GM23338 (cell line): Measurements from ENCODE around the gene ZBTB24. TPM values are rescaled to one million over a fixed set of nuclear protein-coding genes. Genes with fewer than 3 reads are reported as not detected.

Source experiments
- ATAC-seq: fragments of 200-7000 bp; cut with Tn5 transposase; 3 replicates; pipeline ENCODE4 v1.9.1; 2020
- DNase-seq: peaks from one replicate; pipeline ENCODE4 v3.0.0-alpha.2; 2015; ENCODE audit warnings: low spot score
- H2AFZ ChIP-seq: fragments of 200-600 bp; sonication (generic); 2 replicates; pipeline ENCODE4 v1.8.0; 2016; ENCODE audit warnings: antibody characterized with exemption, mild to moderate bottlenecking, moderate library complexity
- H3F3A ChIP-seq: fragments of 200-600 bp; sonication (generic); replicated peaks from 2 replicates; pipeline ENCODE4 v1.8.0; 2017; ENCODE audit warnings: antibody characterized with exemption, mixed run types, low read depth
- H3K27ac ChIP-seq: fragments of 200-600 bp; sonication (generic); 2 replicates; pipeline ENCODE4 v1.6.1; 2016; ENCODE audit warnings: low read depth
- H3K27me3 ChIP-seq: fragments of 200-600 bp; sonication (generic); 2 replicates; pipeline ENCODE4 v1.8.0; 2016; ENCODE audit warnings: mild to moderate bottlenecking, mixed run types, moderate library complexity; ENCODE audit not compliant: insufficient read depth
- H3K36me3 ChIP-seq: fragments of 200-600 bp; sonication (generic); 2 replicates; pipeline ENCODE4 v1.8.0; 2016; ENCODE audit warnings: mild to moderate bottlenecking; ENCODE audit not compliant: insufficient read depth
- H3K4me1 ChIP-seq: fragments of 200-600 bp; sonication (generic); 2 replicates; pipeline ENCODE4 v1.8.0; 2016; ENCODE audit warnings: mild to moderate bottlenecking, moderate library complexity; ENCODE audit not compliant: insufficient read depth
- H3K4me2 ChIP-seq: fragments of 200-600 bp; sonication (generic); 2 replicates; pipeline ENCODE4 v1.7.1; 2017; ENCODE audit warnings: mixed run types
- H3K4me3 ChIP-seq: fragments of 200-600 bp; sonication (generic); 2 replicates; pipeline ENCODE4 v1.6.1; 2016; ENCODE audit warnings: mixed run types
- H3K79me2 ChIP-seq: fragments of 200-600 bp; sonication (generic); replicated peaks from 2 replicates; pipeline ENCODE4 v1.8.0; 2017; ENCODE audit warnings: mild to moderate bottlenecking; ENCODE audit not compliant: insufficient read depth
- H3K9me2 ChIP-seq: fragments of 200-600 bp; sonication (generic); 2 replicates; pipeline ENCODE4 v1.8.0; 2017; ENCODE audit not compliant: insufficient read depth
- H4K20me1 ChIP-seq: fragments of 200-600 bp; sonication (generic); replicated peaks from 2 replicates; pipeline ENCODE4 v1.8.0; 2017; ENCODE audit warnings: mild to moderate bottlenecking; ENCODE audit not compliant: insufficient read depth
- H3K27ac Mint-ChIP-seq: 2 replicates; pipeline ENCODE4 v1.8.0; 2020; ENCODE audit warnings: inconsistent platforms, mild to moderate bottlenecking, moderate library complexity, mixed read lengths
- H3K27me3 Mint-ChIP-seq: 3 replicates; pipeline ENCODE4 v1.8.0; 2022; ENCODE audit warnings: low read depth, mild to moderate bottlenecking, moderate library complexity, mixed read lengths, inconsistent platforms; ENCODE audit not compliant: insufficient read depth, poor library complexity
- H3K36me3 Mint-ChIP-seq: 3 replicates; pipeline ENCODE4 v1.8.0; 2021; ENCODE audit warnings: low read depth, mild to moderate bottlenecking, inconsistent platforms, moderate library complexity, mixed read lengths
- H3K4me1 Mint-ChIP-seq: 3 replicates; pipeline ENCODE4 v1.8.0; 2020; ENCODE audit warnings: mild to moderate bottlenecking, inconsistent platforms, mixed read lengths
- H3K4me3 Mint-ChIP-seq: 3 replicates; pipeline ENCODE4 v1.8.0; 2021; ENCODE audit warnings: moderate library complexity, mild to moderate bottlenecking, inconsistent platforms, mixed read lengths
- H3K9me3 Mint-ChIP-seq: 3 replicates; pipeline ENCODE4 v1.8.0; 2020; ENCODE audit warnings: moderate library complexity, mild to moderate bottlenecking, inconsistent platforms, mixed read lengths
- EZH2 ChIP-seq: fragments of 200-600 bp; sonication (generic); IDR thresholded peaks from one replicate; pipeline ENCODE4 v1.8.0; 2017; ENCODE audit warnings: antibody characterized with exemption, mild to moderate bottlenecking, low read depth; ENCODE audit not compliant: unreplicated experiment
- EZH2phosphoT487 ChIP-seq: fragments of 200-600 bp; sonication (generic); IDR thresholded peaks from one replicate; pipeline ENCODE4 v1.8.1; 2018; ENCODE audit warnings: antibody characterized with exemption; ENCODE audit not compliant: unreplicated experiment
- JUNB ChIP-seq: IDR thresholded peaks from one replicate; pipeline ENCODE4 v1.6.1; 2016; ENCODE audit warnings: antibody characterized with exemption; ENCODE audit not compliant: unreplicated experiment
- NANOG ChIP-seq: IDR thresholded peaks from 2 replicates; pipeline ENCODE4 v1.6.1; 2016; ENCODE audit warnings: antibody characterized with exemption, borderline replicate concordance
- POLR2AphosphoS5 ChIP-seq: IDR thresholded peaks from 2 replicates; pipeline ENCODE4 v1.6.1; 2016; ENCODE audit warnings: antibody characterized with exemption, low read depth
- STAT1 ChIP-seq: IDR thresholded peaks from one replicate; pipeline ENCODE4 v1.6.1; 2016; ENCODE audit warnings: antibody characterized with exemption; ENCODE audit not compliant: unreplicated experiment
- ZNF114 ChIP-seq: fragments of 250-450 bp; sonication (Bioruptor Pico); IDR thresholded peaks from 2 replicates; pipeline ENCODE4 v1.5.0; 2020; ENCODE audit warnings: mild to moderate bottlenecking, moderate library complexity
- ZNF331 ChIP-seq: fragments of 250-450 bp; sonication (Bioruptor Pico); IDR thresholded peaks from 2 replicates; pipeline ENCODE4 v1.5.0; 2020; ENCODE audit warnings: low read depth, mild to moderate bottlenecking, moderate library complexity
- polyA plus RNA-seq: library from polyadenylated mRNA; unstranded; fragments of >200 nt; fragmentation: Nextera tagmentation; extraction: Ambion mirVana; gene quantifications from 2 replicates; pipeline ENCODE4 v1.2.1, GENCODE V29; 2016
- total RNA-seq: library from RNA; depleted of rRNA; stranded (reverse); fragments of >200 nt; shearing (Covaris generic); gene quantifications from 2 replicates; pipeline ENCODE4 v1.2.3, GENCODE V29; 2014
- TF ChIP-seq, protein P1 (sequence below): fragments of 250-450 bp; sonication (Bioruptor Pico); IDR thresholded peaks from 2 replicates; pipeline ENCODE4 v1.5.0; 2020; ENCODE audit warnings: mild to moderate bottlenecking, moderate library complexity
- TF ChIP-seq, protein P2 (sequence below): IDR thresholded peaks from one replicate; pipeline ENCODE4 v1.6.1; 2018; ENCODE audit warnings: antibody characterized with exemption; ENCODE audit not compliant: unreplicated experiment
- TF ChIP-seq, protein P3 (sequence below): IDR thresholded peaks from 2 replicates; pipeline ENCODE4 v1.6.1; 2016; ENCODE audit warnings: antibody characterized with exemption

Gene ZBTB24
- total and polyA plus RNA-seq, 2 experiments from 2014 or later, result 7.9 to 22.0 TPM

DNA sequence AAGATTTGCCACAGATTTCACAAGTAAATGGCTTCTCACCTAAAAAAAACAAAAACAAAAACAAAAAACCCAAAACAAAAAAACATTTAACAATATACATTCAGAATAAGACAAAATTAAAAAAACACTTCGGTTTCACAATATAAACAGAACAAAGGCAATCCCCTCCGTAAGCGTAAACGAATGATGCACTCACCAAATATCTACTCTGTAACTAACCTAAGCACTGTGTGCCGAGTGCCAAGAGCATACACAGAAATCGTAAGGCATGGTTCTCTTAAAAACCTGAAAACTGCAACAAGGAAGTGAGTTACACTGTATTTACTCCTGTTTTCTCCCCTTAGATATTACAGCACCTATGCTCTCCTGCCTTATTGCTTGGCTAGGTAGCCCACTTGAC, 15.3 kb downstream of the ZBTB24 start:
- peaks cover 21% of the 10 kb centered on the region for H3K79me2 ChIP-seq
- no peaks in the 10 kb centered on the region for H3K27me3 ChIP-seq
- H3K4me3 Mint-ChIP-seq, result no peak overlapping the region
- H3K9me2 ChIP-seq, result no peaks in the 10 kb centered on the region
- peaks cover 97% of the 10 kb centered on the region for H3K36me3 Mint-ChIP-seq
- no peak overlapping the region for H3K4me3 ChIP-seq
- no peak overlapping the region for H2AFZ ChIP-seq
- H3K9me3 Mint-ChIP-seq, result no peaks in the 10 kb centered on the region
- H3F3A ChIP-seq, result no peaks in the 10 kb centered on the region
- no peak overlapping the region; the same call in 1 of the 2 replicates for H3K27ac ChIP-seq
- no peak for TF ChIP-seq STAT1
- no peak for TF ChIP-seq EZH2
- TF ChIP-seq ZNF331, result no peak
- no peak for TF ChIP-seq EZH2phosphoT487
- no peak overlapping the region for H3K4me2 ChIP-seq
- H3K4me1 Mint-ChIP-seq, result no peaks in the 10 kb centered on the region
- ATAC-seq (no peak), DNase-seq (no peak)
- peaks cover 17% of the 10 kb centered on the region; the same call in 1 of the 2 replicates for H4K20me1 ChIP-seq
- no peak overlapping the region for H3K27ac Mint-ChIP-seq
- H3K36me3 ChIP-seq, result peaks cover 58% of the 10 kb centered on the region
- H3K4me1 ChIP-seq, result no peaks in the 10 kb centered on the region
- H3K27me3 Mint-ChIP-seq, result no peaks in the 10 kb centered on the region

DNA sequence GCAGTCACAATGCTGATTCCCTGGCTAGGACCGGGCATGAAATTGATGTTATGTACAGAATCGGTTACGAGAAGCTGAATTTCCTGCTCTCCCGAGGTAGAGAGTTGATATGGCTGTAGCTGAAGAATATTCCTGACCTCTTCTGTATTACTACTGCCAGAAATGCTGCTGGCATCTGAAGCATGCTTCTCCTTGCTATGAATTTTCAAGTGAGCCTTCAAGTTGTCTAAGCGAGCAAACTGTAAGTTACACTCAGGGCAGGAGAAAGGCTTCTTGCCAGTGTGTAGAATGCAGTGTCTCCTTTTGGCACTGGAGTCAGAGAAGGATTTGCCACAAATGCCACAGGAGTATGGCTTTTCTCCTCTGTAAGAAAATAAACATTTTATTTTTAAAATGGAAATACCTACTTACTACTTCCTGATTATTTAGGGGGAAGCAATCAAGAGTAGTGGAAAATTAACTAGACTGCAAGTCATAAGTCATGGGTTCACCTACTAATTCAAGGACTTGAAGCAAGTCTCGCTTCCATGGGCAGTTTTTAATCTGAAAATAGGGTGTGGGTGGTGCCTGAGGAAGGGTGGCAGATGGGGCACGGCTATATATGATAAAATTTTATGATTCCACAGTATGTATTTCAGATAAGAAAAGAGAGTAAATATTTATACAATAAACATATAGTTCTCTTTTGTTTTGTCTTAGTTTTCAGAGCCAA, 16.7 kb downstream of the ZBTB24 start:
- ATAC-seq (no peak), DNase-seq (no peak)
- H3K9me2 ChIP-seq, result no peaks in the 10 kb centered on the region
- Mint-ChIP-seq H3K27me3 (no peaks in the 10 kb centered on the region), H3K9me3 (no peaks in the 10 kb centered on the region; the same call in 2 of the 3 replicates), H3K27ac (no peak overlapping the region), H3K4me1 (no peaks in the 10 kb centered on the region), H3K4me3 (no peak overlapping the region), H3K36me3 (peaks cover 96% of the 10 kb centered on the region)
- H3K4me1 ChIP-seq, result no peaks in the 10 kb centered on the region
- no peaks in the 10 kb centered on the region for H3K27me3 ChIP-seq
- no peaks in the 10 kb centered on the region for H3F3A ChIP-seq
- H3K79me2 ChIP-seq, result peaks cover 21% of the 10 kb centered on the region
- no peak overlapping the region for H3K27ac ChIP-seq
- H3K4me3 ChIP-seq, result no peak overlapping the region
- peaks cover 17% of the 10 kb centered on the region; the same call in 1 of the 2 replicates for H4K20me1 ChIP-seq
- H2AFZ ChIP-seq, result no peak overlapping the region
- peaks cover 58% of the 10 kb centered on the region for H3K36me3 ChIP-seq
- no peak overlapping the region for H3K4me2 ChIP-seq
- TF ChIP-seq EZH2phosphoT487 (no peak), ZNF331 (no peak), POLR2AphosphoS5 (no peak), NANOG (no peak), JUNB (no peak), STAT1 (no peak), EZH2 (no peak), ZNF114 (CRISPR knock-in tag) (no peak)
- TF ChIP-seq, protein P1, sequence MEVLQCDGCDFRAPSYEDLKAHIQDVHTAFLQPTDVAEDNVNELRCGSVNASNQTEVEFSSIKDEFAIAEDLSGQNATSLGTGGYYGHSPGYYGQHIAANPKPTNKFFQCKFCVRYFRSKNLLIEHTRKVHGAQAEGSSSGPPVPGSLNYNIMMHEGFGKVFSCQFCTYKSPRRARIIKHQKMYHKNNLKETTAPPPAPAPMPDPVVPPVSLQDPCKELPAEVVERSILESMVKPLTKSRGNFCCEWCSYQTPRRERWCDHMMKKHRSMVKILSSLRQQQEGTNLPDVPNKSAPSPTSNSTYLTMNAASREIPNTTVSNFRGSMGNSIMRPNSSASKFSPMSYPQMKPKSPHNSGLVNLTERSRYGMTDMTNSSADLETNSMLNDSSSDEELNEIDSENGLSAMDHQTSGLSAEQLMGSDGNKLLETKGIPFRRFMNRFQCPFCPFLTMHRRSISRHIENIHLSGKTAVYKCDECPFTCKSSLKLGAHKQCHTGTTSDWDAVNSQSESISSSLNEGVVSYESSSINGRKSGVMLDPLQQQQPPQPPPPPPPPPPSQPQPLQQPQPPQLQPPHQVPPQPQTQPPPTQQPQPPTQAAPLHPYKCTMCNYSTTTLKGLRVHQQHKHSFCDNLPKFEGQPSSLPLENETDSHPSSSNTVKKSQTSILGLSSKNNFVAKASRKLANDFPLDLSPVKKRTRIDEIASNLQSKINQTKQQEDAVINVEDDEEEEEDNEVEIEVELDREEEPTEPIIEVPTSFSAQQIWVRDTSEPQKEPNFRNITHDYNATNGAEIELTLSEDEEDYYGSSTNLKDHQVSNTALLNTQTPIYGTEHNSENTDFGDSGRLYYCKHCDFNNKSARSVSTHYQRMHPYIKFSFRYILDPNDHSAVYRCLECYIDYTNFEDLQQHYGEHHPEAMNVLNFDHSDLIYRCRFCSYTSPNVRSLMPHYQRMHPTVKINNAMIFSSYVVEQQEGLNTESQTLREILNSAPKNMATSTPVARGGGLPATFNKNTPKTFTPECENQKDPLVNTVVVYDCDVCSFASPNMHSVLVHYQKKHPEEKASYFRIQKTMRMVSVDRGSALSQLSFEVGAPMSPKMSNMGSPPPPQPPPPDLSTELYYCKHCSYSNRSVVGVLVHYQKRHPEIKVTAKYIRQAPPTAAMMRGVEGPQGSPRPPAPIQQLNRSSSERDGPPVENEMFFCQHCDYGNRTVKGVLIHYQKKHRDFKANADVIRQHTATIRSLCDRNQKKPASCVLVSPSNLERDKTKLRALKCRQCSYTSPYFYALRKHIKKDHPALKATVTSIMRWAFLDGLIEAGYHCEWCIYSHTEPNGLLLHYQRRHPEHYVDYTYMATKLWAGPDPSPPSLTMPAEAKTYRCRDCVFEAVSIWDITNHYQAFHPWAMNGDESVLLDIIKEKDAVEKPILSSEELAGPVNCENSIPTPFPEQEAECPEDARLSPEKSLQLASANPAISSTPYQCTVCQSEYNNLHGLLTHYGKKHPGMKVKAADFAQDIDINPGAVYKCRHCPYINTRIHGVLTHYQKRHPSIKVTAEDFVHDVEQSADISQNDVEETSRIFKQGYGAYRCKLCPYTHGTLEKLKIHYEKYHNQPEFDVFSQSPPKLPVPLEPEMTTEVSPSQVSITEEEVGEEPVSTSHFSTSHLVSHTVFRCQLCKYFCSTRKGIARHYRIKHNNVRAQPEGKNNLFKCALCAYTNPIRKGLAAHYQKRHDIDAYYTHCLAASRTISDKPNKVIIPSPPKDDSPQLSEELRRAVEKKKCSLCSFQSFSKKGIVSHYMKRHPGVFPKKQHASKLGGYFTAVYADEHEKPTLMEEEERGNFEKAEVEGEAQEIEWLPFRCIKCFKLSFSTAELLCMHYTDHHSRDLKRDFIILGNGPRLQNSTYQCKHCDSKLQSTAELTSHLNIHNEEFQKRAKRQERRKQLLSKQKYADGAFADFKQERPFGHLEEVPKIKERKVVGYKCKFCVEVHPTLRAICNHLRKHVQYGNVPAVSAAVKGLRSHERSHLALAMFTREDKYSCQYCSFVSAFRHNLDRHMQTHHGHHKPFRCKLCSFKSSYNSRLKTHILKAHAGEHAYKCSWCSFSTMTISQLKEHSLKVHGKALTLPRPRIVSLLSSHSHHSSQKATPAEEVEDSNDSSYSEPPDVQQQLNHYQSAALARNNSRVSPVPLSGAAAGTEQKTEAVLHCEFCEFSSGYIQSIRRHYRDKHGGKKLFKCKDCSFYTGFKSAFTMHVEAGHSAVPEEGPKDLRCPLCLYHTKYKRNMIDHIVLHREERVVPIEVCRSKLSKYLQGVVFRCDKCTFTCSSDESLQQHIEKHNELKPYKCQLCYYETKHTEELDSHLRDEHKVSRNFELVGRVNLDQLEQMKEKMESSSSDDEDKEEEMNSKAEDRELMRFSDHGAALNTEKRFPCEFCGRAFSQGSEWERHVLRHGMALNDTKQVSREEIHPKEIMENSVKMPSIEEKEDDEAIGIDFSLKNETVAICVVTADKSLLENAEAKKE (CRISPR knock-in tag), result no peak
- TF ChIP-seq, protein P2, sequence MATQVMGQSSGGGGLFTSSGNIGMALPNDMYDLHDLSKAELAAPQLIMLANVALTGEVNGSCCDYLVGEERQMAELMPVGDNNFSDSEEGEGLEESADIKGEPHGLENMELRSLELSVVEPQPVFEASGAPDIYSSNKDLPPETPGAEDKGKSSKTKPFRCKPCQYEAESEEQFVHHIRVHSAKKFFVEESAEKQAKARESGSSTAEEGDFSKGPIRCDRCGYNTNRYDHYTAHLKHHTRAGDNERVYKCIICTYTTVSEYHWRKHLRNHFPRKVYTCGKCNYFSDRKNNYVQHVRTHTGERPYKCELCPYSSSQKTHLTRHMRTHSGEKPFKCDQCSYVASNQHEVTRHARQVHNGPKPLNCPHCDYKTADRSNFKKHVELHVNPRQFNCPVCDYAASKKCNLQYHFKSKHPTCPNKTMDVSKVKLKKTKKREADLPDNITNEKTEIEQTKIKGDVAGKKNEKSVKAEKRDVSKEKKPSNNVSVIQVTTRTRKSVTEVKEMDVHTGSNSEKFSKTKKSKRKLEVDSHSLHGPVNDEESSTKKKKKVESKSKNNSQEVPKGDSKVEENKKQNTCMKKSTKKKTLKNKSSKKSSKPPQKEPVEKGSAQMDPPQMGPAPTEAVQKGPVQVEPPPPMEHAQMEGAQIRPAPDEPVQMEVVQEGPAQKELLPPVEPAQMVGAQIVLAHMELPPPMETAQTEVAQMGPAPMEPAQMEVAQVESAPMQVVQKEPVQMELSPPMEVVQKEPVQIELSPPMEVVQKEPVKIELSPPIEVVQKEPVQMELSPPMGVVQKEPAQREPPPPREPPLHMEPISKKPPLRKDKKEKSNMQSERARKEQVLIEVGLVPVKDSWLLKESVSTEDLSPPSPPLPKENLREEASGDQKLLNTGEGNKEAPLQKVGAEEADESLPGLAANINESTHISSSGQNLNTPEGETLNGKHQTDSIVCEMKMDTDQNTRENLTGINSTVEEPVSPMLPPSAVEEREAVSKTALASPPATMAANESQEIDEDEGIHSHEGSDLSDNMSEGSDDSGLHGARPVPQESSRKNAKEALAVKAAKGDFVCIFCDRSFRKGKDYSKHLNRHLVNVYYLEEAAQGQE, result no peak
- TF ChIP-seq, protein P3, sequence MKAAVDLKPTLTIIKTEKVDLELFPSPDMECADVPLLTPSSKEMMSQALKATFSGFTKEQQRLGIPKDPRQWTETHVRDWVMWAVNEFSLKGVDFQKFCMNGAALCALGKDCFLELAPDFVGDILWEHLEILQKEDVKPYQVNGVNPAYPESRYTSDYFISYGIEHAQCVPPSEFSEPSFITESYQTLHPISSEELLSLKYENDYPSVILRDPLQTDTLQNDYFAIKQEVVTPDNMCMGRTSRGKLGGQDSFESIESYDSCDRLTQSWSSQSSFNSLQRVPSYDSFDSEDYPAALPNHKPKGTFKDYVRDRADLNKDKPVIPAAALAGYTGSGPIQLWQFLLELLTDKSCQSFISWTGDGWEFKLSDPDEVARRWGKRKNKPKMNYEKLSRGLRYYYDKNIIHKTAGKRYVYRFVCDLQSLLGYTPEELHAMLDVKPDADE, result no peak
